Activated naive CD4-positive, alpha-beta T cell treated with anti-CD3 and anti-CD28 coated beads for 36 hours (primary cell): Measurements from ENCODE around the gene PLOD1. TPM values are rescaled to one million over a fixed set of nuclear protein-coding genes. Genes with fewer than 3 reads are reported as not detected.
"Not testable (repeated sequence)": the region's sequence is repeated elsewhere in the genome, so short reads cannot be mapped to it uniquely, and the experiment has no call there.

Source experiments
- CTCF ChIA-PET: fragments of 350-600 bp; sonication (Branson Sonifier 250); formaldehyde crosslinking; loops from one replicate; lab custom pipeline; 2021; ENCODE audit warnings: antibody characterized with exemption; lab: Charles Lee
- DNase-seq: peaks from one replicate; pipeline ENCODE4 v3.0.0-alpha.2; 2020
- H3K27ac Mint-ChIP-seq: one replicate; pipeline ENCODE4 v1.8.0; 2021; ENCODE audit warnings: mild to moderate bottlenecking, mixed read lengths
- H3K27me3 Mint-ChIP-seq: one replicate; pipeline ENCODE4 v1.8.0; 2021; ENCODE audit warnings: low read depth, mixed read lengths
- H3K36me3 Mint-ChIP-seq: one replicate; pipeline ENCODE4 v1.8.0; 2021; ENCODE audit warnings: low read depth, mixed read lengths
- H3K4me1 Mint-ChIP-seq: one replicate; pipeline ENCODE4 v1.8.0; 2021; ENCODE audit warnings: low read depth, mixed read lengths
- H3K4me3 Mint-ChIP-seq: one replicate; pipeline ENCODE4 v1.8.0; 2021; ENCODE audit warnings: mild to moderate bottlenecking, moderate library complexity, mixed read lengths
- H3K9me3 Mint-ChIP-seq: one replicate; pipeline ENCODE4 v1.8.0; 2021; ENCODE audit warnings: mixed read lengths
- intact Hi-C: fragments of 100-400 bp; cut with micrococcal nuclease; formaldehyde crosslinking; loops from one replicate; pipeline ENCODE4 v1.15.1; 2023
- total RNA-seq, 2 experiments: library from RNA; stranded (reverse); gene quantifications; one replicate each; pipeline ENCODE4 v1.2.3, GENCODE V29; 2021

Gene PLOD1
- total RNA-seq = 1 to 10 TPM; 6.7 to 9.0 TPM

GRCh38 chr1:11934302-11935056 lies at the start of gene PLOD1:
Gene PLOD1 (plus strand): TSS chr1:11934717. CDS start chr1:11934780, 63 bp downstream.
- intact Hi-C loops = loop anchor here (1.0 kb wide), 2 partner anchors 8 to 25 kb away; partner anchors contain the start of gene KIAA2013
- CTCF ChIA-PET = no interaction called here
- peaks cover 7% of the 10 kb centered on the region for H3K4me1 Mint-ChIP-seq
- H3K4me3 Mint-ChIP-seq = peak within 1 kb of the TSS; percentile 75
- H3K27ac Mint-ChIP-seq = no peak within 1 kb of the TSS
- peak; percentile 88 for DNase-seq
- no peaks in the 10 kb centered on the region for H3K9me3 Mint-ChIP-seq
- no peaks in the 10 kb centered on the region for H3K27me3 Mint-ChIP-seq
- peaks cover 2% of the 10 kb centered on the region for H3K36me3 Mint-ChIP-seq

DNA sequence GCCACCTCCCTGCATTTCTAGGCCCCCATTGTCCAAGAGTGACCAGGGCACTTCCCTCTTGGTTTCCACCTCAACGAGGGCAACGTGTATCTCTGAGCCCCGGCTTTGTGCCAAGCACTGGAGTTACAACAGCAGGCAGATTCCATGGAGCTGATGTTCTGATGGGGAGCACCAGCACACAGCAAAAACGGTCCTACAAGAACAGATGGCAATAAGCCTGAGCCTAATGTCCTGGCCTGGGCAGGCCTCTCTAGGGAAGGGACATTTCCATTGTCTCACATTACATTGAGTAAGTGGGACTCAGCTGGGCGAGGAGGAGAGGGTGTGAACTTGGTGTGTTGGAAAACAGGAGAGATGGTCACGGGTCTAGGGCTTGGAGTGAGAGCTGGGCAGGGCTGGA lies 48.6 kb upstream of the PLOD1 start:
- CTCF ChIA-PET = no interaction called here
- H3K9me3 Mint-ChIP-seq = no peaks in the 10 kb centered on the region

DNA sequence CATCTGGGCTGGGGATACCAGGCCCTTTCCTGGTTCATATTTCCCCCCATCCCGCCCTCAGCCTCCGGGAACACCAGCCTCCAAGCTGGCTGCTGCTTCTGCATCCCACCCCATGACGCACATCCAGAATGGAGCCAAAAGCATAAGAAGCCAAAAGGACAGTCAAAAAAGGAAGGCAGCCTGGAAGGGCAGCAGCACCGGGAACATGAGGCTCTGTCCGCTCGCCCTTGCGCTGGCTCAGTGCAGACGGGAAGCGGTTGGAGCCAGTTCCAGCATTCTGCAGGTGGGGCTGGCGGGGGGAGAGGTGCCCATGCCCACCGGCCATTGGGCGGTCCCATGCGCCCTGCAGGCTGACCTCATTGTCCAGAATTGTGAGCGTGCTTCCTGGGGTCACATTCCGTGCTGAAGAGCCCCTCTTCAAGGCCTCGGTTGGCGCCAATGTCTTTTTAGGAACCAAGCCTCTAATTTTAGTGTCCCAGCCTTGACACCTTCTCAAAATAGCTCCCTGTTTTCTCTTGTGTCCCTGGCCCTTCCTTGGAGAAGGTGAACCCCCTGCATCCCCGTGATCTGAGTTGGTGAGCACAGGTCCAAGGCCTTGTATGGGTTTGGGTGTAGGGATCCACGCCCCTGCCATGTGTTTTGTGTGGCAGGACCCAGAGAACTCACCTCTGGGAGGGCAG lies 47.4 kb upstream of the PLOD1 start:
- intact Hi-C loops = no loop called here
- CTCF ChIA-PET = interaction anchor here (0.8 kb wide), 1 partner anchor 51 kb away, joined by 4 read pairs; no protein-coding TSS in a partner anchor
- no peaks in the 10 kb centered on the region for H3K36me3 Mint-ChIP-seq

More for the DNA sequence above, 48.6 kb upstream of the PLOD1 start:
- no peak for DNase-seq
- intact Hi-C loops = no loop called here
- no peak overlapping the region for H3K4me3 Mint-ChIP-seq
- no peaks in the 10 kb centered on the region for H3K36me3 Mint-ChIP-seq
- H3K4me1 Mint-ChIP-seq = no peaks in the 10 kb centered on the region
- no peak overlapping the region for H3K27ac Mint-ChIP-seq
- no peaks in the 10 kb centered on the region for H3K27me3 Mint-ChIP-seq

GRCh38 chr1:11887666-11888007 lies 46.9 kb upstream of the PLOD1 start:
- intact Hi-C loops = no loop called here
- no peak for DNase-seq
- H3K36me3 Mint-ChIP-seq = no peaks in the 10 kb centered on the region
- no peaks in the 10 kb centered on the region for H3K27me3 Mint-ChIP-seq
- no peaks in the 10 kb centered on the region for H3K9me3 Mint-ChIP-seq
- no peaks in the 10 kb centered on the region for H3K4me1 Mint-ChIP-seq
- no peak overlapping the region for H3K4me3 Mint-ChIP-seq
- no peak overlapping the region for H3K27ac Mint-ChIP-seq
- CTCF ChIA-PET = interaction anchor here (0.8 kb wide), 1 partner anchor 51 kb away, joined by 4 read pairs; no protein-coding TSS in a partner anchor

More for the DNA sequence above, 47.4 kb upstream of the PLOD1 start:
- no peak overlapping the region for H3K27ac Mint-ChIP-seq
- H3K27me3 Mint-ChIP-seq = no peaks in the 10 kb centered on the region
- no peaks in the 10 kb centered on the region for H3K9me3 Mint-ChIP-seq
- DNase-seq = no peak
- no peak overlapping the region for H3K4me3 Mint-ChIP-seq
- H3K4me1 Mint-ChIP-seq = no peaks in the 10 kb centered on the region

GRCh38 chr1:11888206-11888876 lies 46.2 kb upstream of the PLOD1 start:
- Mint-ChIP-seq H3K27me3 (no peaks in the 10 kb centered on the region), H3K4me1 (no peaks in the 10 kb centered on the region), H3K4me3 (no peak overlapping the region), H3K36me3 (no peaks in the 10 kb centered on the region), H3K27ac (no peak overlapping the region), H3K9me3 (no peaks in the 10 kb centered on the region)
- intact Hi-C loops = no loop called here
- no peak for DNase-seq
- CTCF ChIA-PET = no interaction called here

DNA sequence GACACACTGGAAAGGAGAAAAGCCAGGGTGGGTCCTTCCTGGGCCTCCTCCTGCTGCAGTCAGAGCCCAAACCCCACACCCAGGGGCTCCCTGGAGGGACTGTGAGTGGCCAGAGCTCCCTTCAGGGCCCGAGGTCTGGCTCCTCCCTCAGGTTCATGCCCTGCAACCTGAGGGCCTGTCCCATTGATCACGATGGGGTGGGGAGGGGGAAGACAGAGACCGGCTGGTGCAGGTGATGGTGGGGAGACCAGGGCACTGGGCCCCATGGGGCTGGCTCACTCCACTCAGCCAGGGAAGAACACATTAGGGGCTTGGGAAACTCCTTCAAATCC lies 45.7 kb upstream of the PLOD1 start:
- H3K4me1 Mint-ChIP-seq = no peaks in the 10 kb centered on the region
- CTCF ChIA-PET = no interaction called here
- no peaks in the 10 kb centered on the region for H3K36me3 Mint-ChIP-seq
- intact Hi-C loops = no loop called here
- no peak for DNase-seq
- no peak overlapping the region for H3K27ac Mint-ChIP-seq
- H3K27me3 Mint-ChIP-seq = peaks cover under 1% of the 10 kb centered on the region
- no peak overlapping the region for H3K4me3 Mint-ChIP-seq
- no peaks in the 10 kb centered on the region for H3K9me3 Mint-ChIP-seq

- CTCF ChIA-PET = interaction anchor here (0.6 to 2.2 kb wide), 7 partner anchors 9 to 675 kb away, joined by 3 to 7 read pairs (median 5); no protein-coding TSS in a partner anchor
- no peaks in the 10 kb centered on the region for H3K36me3 Mint-ChIP-seq
- H3K4me3 Mint-ChIP-seq = no peak overlapping the region
- peaks cover 13% of the 10 kb centered on the region for H3K27me3 Mint-ChIP-seq
- H3K4me1 Mint-ChIP-seq = no peaks in the 10 kb centered on the region
- DNase-seq = no peak
- intact Hi-C loops = loop anchor here (5.0 kb wide), 1 partner anchor 239 kb away; the partner anchor contains the start of genes FBXO2 and FBXO44
- H3K9me3 Mint-ChIP-seq = no peaks in the 10 kb centered on the region
- H3K27ac Mint-ChIP-seq = no peak overlapping the region
Measured at GRCh38 chr1:11891433-11892186, 42.9 kb upstream of the PLOD1 start.

GRCh38 chr1:11893907-11894251 lies 40.6 kb upstream of the PLOD1 start:
- CTCF ChIA-PET = interaction anchor here (0.8 to 2.2 kb wide), 3 partner anchors 11 to 55 kb away, joined by 3 to 7 read pairs (median 4); no protein-coding TSS in a partner anchor
- intact Hi-C loops = loop anchor here (1.0 to 5.0 kb wide), 2 partner anchors 56 to 242 kb away; partner anchors contain the start of genes FBXO2 and FBXO44
- H3K4me3 Mint-ChIP-seq = no peak overlapping the region
- H3K4me1 Mint-ChIP-seq = no peaks in the 10 kb centered on the region
- H3K27me3 Mint-ChIP-seq = peaks cover 25% of the 10 kb centered on the region
- no peaks in the 10 kb centered on the region for H3K36me3 Mint-ChIP-seq
- no peak overlapping the region for H3K27ac Mint-ChIP-seq
- no peaks in the 10 kb centered on the region for H3K9me3 Mint-ChIP-seq
- DNase-seq = peak; percentile 82

- not testable (repeated sequence) for H3K27ac Mint-ChIP-seq, H3K4me3 Mint-ChIP-seq, H3K9me3 Mint-ChIP-seq, H3K36me3 Mint-ChIP-seq, H3K4me1 Mint-ChIP-seq, DNase-seq
- peaks cover 31% of the 10 kb centered on the region for H3K27me3 Mint-ChIP-seq
- CTCF ChIA-PET = interaction anchor here (0.8 to 1.1 kb wide), 2 partner anchors 10 to 56 kb away, joined by 3 to 4 read pairs; no protein-coding TSS in a partner anchor
- intact Hi-C loops = loop anchor here (5.0 kb wide), 1 partner anchor 242 kb away; the partner anchor contains the start of genes FBXO2 and FBXO44
Measured at GRCh38 chr1:11894501-11894900, 40.0 kb upstream of the PLOD1 start.

- no peak for DNase-seq
- H3K36me3 Mint-ChIP-seq = no peaks in the 10 kb centered on the region
- no peaks in the 10 kb centered on the region for H3K4me1 Mint-ChIP-seq
- intact Hi-C loops = no loop called here
- no peaks in the 10 kb centered on the region for H3K9me3 Mint-ChIP-seq
- no peak overlapping the region for H3K4me3 Mint-ChIP-seq
- H3K27me3 Mint-ChIP-seq = peaks cover 44% of the 10 kb centered on the region
- CTCF ChIA-PET = no interaction called here
- no peak overlapping the region for H3K27ac Mint-ChIP-seq
Measured at GRCh38 chr1:11898086-11898785, 36.3 kb upstream of the PLOD1 start.

DNA sequence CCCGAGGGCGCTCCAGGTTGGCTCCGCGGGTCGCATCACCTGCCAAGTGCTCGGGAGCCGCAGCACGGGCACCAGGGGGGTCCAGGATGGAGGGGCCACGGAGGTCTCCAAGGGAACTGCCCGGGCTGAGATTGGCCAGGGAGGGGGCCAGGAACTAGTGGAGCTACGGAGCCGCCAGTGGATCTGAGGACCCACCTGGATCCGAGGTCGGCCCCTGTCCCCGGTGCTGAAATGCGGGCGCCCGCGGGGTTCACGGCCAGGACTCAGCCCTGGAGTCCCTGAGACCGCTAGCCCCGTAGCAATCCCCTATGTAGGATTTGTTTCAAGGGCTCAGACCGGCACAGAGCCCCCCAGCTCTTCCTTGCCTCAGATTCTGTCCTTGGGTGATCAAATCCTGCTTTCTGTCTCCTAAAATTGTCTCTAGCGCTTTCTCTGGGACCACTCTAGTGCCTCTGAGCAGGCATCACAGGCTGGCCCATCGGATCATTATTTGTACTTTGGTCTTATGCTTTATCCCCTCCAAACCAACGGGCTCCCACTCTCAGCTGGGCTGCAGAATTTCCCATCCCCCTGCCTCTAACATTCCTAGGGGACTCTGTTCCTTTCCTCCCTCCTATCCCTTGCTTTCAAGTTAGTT lies 35.6 kb upstream of the PLOD1 start:
- Mint-ChIP-seq H3K27me3 (peaks cover 44% of the 10 kb centered on the region), H3K4me3 (no peak overlapping the region), H3K4me1 (no peaks in the 10 kb centered on the region), H3K36me3 (no peaks in the 10 kb centered on the region), H3K9me3 (no peaks in the 10 kb centered on the region), H3K27ac (no peak overlapping the region)
- peak; percentile 37 for DNase-seq
- intact Hi-C loops = no loop called here
- CTCF ChIA-PET = no interaction called here
